Non-pigmented ciliary epithelial cell (primary cell): Measurements from ENCODE around the gene ZFYVE28.

Source experiments
- DNase-seq: peaks from one replicate; pipeline ENCODE4 v3.0.0-alpha.2; 2010; ENCODE audit warnings: low read depth

The ZFYVE28 gene

DNA sequence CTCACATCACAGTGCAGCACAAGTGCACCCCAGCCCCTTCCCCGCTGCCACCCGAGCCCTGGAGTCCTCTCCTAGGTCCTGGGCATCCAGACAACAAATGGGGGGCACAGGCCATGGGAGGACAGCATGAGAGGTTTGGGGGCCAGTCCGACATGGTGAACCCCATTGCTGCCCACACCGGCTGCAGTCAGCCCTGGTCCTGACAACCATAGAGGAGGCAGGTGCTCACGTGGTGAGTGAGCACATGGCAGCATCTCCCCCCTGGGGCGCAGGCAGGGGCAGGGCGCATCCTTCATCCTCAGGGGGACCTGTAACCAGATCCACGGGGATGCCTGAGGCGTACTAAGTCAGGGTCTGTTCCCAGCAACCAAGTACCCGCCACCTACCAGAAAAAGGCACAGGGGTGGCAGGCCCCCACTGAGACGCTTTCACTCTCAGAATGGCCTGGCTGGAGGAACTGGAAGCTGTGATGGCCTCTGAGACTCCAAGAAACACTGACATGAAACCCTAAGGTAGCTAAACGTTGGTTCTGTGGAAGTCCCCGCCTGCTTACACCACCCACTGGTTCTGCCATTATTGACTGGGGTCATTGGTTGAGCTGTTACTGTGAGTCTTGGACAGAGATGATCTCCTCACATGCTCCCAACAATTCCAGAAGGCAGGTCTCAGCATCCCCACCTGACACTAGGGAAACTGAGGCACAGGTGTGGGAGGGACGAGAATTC lies 6.5 kb downstream of the ZFYVE28 start:
- DNase-seq: no peak

DNA sequence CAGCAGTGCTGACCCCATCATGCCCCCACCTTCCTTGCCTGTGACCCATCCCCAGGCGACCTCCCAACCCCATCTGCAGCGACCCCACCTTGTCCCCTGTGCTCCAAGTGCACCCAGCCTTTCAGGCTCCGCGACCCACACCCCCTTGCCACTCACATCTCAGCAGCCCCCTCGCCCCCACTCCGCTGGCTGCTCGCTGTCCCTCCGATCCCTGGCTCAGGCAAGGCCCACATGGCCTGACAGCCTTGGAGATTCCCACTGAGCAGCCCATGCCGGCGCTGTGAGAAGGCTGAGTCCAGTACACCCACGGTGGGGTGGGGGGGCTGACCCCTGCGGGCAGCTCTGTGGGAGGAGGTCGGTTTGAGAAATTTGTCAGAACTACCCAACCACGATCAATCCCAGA lies 9.1 kb downstream of the ZFYVE28 start:
- DNase-seq: no peak

DNA sequence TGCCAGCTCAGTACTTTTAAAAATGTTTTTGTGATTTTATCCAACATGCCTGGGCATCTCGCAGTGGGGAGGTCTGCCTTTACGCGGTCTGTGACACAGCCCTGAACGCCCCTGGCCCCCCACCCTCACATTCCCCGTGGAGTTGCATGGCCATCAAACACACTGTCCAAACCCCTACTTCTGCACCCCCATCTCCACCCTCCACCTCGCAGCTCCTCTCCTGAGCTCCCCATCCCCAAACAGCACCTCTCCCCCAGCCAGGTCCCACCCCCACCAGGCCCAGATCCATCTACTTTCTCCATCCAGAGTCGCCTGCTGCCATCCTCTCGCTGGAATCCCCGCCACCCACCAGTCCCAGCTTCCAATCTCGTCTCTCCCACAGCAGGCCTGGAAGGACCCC lies 9.5 kb downstream of the ZFYVE28 start:
- no peak for DNase-seq

DNA sequence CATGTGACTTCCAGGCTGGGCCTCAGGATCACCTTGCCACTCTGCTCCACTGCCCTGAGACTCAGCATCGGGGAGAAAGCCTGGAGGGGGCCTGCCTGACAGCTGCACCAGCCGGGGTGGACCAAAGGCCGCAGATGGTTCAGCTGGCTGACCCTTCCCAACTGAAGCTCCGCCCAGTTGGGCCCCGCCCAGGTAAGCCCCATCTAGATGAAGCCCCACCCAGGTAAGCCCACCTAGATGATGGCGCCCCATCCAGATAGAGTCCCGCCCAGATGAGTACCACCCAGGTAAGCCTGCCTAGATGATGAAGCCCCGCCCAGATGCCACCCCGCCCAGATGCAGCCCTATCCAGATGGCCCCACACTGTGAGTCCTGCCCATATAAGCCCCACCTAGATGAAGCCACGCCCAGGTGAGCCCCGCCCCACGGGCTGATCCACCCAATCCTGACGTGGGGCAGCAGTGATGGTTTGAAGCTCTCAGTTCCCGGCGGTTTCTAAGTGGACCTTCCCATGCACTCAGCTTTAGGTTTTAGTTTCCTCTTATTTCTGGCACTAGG lies 10.0 kb downstream of the ZFYVE28 start:
- no peak for DNase-seq

DNA sequence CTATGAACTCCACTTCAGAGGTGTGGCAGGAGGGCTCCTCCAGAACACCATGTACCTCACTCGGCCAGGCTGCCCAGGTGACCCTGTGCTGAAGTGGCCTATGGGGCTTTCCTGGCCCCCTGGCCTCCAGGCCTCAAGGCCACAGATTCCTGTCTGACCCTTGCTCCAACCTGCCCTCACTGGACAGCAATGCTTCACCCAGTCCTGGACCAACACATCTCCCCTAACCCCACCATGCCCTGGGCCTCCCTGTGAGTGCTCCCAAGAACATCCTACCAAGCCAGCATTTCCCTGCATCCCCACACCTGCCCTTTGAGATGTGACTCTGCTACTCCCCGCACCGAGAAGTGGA lies 10.5 kb downstream of the ZFYVE28 start:
- no peak for DNase-seq

DNA sequence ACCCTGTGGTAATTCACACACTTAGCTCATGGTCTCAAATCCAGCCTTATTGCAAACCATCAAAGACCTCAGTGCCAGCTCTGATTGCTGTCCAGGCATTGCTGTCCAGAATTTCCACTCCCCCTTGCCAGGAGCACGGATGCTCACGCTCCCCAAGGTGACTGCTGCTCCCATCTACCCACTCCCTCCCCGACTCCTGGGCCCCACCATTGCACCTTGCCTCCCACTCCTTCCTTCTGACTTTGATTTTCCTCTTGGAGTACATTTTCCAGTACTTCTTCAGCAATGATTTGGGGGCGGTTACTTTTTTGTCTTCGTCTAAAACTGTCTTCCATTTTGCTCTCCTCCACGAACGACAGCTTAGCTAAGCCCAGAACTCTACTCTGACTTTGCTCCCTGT lies 11.5 kb downstream of the ZFYVE28 start:
- DNase-seq: no peak

DNA sequence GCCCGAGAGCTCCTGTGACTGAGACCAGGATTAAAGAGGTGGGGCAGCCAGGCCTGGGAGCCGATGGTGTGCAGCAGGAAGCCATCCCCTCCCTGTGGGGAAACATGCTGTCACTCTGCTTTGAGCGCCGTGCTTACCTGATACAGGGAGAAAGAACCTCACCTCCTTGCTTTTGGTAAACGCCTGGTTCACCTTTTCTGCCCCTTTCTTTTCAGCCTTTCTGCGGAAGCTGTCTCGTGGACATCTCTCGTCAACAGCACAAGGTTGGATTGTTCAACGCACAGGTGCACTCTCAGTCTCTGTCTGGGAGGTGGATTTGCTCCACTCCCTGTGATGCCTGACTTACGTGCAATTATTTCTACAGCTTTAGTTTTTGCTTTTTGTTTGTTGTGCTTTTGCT lies 12.0 kb downstream of the ZFYVE28 start:
- DNase-seq: no peak

DNA sequence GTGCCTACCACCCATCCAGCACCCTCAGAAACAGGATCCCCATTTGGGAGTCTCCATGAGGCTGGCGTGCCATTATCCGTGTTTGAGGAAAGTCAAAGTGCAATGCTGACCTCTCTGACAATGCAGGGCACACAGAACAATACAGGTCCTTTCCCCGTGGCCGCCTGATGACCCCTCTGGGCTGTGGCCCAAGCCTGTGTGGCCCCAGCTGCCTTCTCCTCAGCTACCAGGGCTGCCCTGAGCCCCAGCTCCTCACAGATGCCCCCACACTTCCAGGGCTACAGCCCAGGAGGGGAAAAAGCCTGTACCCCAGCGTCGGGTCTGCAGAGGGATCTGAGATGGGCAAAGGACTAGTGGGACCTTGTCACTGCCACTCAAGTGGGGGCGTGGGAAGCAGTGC lies 15.5 kb downstream of the ZFYVE28 start:
- no peak for DNase-seq

DNA sequence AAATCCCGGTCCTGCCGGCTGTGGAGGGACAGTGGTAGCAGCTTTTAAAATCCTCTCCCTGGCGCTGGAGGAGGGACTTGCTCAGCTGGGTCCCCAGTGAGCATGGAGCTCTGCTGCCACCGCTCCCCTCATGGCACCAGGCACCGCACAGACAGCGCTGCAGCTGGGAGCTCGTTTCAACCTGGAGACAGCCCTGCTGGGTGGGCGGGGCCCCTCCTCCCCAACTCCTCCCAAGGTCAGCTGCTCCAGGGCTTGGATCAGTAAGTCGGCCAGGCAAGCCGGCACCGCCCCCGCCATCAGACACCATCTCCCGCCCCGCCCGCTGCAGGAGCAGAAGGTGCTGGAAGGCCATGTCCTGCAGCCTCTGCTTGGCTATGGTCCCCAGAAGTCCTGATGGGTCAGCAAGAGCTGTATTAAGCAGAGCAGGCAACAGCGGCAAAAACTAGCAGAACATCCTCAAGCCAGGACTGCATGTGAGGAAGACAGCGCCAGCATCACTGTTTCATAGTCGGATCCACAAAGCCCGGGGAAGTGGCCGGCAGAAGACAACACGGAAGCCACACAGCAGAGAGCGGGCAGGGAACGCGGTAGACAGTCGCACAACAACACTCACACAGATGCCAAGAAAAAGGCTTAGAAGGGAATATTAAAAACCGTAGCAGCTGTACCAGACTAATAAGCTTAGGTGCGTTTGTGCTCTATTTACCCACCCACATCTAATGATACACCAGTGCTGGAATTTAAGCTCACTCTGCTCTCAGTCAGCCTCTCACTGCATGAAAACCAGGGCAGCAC lies 16.2 kb downstream of the ZFYVE28 start:
- no peak for DNase-seq

DNA sequence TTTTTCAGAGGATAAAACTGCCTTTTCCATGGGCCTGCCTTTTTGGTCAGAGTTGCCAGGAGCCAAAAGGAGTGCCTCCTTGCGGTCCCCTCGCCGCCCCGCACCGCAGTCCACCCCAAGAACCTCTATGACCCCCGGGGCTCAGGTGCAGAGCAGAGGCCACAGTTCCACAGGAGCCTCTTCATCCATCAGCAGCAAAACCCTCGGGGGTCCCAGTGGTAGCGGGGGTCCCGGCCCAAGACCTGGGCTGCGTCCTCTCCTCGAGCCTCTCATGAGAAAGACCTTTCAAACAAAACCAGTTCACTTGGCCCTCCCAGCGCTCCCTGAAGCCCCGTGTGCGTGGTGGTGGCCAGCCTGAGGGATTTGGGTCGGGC lies 16.8 kb downstream of the ZFYVE28 start:
- no peak for DNase-seq

DNA sequence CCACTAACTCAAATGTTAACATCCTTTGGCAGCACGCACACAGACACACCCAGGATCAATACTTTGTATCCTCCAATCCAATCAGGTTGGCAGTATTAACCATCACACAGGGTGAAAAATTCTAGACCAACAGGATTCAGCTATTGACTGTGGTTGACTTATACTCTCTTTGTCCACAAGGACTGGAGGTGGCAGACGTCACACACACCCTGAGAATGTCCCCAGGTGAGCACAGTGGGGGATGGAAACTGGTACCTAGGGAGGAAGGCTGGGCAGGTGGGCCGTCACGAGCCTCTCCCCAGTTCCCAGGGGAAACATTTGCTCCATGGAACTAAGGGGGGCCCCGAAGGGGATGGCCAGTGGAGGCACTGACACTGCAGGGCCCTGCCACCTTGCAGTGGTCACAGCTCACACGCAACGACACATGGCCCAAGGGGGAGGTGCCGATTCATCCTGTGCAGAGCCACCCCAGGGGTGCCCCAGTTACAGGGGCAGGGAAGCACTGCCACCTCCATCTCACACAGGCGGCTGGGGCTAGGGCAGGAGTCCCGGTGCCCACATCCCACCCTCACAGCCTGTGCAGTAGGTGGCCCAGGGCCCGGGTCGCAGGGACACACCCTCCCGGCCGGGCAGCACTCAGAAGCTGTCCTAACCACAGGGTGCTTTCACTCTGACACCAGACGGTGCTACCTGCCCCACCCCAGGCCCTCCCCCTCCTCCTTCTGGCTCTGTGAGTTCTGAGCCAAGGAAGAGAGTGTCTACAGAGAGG lies 17.4 kb downstream of the ZFYVE28 start:
- DNase-seq: no peak

DNA sequence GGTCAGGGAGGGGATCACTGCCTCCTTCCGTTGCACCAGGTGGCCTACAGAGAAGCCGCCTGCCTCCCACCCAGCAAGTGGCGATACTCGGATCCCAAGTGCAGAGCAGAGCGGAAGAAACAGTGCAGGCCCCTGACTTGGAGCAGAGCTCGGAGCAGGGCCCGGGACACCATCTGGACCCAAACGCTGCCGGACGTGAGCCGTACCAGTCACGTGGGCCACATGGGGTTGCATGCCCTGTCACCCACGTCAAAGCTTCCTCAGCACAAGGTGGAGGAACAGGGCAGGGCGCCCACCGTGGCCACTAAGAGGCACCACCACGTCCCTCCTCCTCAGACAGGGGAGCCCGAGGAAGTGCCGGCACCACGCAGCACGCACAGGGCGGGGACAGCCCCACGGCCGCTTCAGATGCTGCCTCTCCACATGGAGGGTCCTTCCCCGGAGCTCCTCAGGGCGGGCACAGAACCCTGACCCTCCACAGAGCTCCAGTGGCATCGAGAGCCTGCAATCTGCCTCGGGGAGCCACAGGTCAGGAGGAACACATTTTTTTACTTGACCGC lies 18.7 kb downstream of the ZFYVE28 start:
- DNase-seq: no peak

DNA sequence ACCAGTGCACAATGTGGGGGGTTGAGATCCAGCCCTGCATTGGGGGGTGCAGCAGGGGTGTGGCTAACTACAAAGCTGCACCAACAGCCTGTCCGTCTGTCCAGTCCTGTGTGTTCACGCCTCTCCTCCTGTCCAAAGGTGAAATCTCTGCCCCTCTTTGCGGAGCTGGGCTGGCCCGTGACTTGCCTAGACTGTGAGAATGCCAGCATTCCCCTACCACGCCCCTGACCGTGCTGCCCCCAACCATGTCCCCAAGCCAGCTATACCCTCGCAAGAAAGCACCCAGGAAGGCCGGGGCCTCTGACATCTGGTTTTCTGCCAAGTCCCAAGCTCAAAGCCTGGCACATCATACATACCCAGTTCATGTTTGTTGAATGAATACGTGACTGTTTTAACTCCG lies 19.2 kb downstream of the ZFYVE28 start:
- DNase-seq: no peak

DNA sequence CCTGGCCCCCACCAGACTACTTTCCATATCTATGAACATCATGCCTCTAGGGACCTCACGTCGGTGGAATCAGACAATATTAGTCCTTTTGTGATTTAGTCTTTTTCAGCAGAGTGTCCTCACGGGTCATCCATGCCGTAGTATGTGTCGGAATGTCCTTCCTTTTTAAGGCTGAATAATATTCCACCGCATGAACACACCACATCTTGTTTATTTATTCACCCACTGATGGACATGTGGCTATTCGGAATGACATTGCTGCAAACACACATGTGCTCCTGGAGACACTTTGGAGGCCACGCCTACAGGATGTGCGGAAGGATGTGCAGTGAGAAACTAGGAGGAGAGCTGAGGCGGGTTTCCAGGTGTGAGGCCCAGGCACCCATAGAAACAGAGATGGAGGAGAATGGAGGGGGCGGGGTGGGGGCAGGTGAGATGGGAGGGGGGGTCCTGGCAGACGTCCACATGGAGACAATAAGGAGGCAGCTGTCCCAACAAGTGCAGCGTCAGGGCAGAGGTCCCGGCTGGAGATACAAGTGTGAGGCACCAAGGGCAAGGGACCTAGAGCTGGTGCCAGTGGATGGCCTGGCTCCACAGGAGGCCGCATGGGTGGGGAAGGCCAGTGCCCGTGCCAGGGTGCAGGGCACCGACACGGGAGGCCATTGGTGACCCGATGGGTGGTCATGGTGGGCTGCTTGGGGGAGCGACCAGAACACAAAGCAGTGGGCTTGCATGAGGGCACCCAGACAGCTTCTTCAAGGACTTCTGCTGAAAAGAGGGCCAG lies 20.7 kb downstream of the ZFYVE28 start:
- no peak for DNase-seq

DNA sequence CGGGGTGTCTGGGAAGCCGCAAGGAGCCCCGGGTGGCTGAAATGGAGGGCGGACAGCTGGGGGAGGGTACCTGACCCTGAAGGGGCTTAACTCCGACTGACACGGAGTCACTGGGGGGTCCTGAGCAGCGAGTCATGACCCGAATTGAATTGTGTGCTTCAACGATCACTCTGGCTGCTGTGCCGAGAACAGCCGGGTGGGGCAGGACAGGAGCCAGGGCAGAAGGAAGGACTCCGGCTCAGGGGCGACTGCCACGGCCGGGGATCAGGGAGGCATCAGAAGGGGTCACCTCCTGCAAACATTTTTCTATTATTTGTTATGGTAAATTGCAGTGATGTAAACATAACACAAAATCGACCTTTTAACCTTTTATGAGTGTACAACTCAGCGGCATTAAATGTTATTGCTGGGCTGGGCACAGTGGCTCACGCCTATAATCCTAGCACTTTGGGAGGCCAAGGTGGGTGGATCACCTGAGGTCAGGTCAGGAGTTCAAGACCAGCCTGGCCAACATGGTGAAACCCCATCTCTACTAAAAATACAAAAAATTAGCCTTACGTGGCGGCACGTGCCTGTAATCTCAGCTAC lies 21.6 kb downstream of the ZFYVE28 start:
- DNase-seq: no peak

DNA sequence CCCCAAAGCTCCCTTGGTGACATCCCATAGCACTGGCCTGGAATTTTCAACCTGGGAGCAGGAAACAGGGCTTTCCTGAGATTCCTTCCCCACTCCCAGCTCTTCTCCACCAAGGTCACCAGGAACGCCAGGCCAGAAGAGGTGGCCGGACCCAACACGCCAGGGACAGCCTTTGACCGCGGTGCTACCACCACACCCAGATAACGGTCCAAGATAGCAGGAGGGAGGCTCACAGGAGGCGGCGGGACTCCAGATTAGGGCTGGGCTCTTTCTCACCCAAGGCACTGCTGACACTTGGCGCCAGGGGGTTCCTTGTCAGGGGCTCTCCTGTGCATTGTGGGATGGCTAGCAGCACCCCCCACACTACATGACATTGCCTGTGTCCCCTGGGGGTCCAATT lies 22.9 kb downstream of the ZFYVE28 start:
- no peak for DNase-seq

DNA sequence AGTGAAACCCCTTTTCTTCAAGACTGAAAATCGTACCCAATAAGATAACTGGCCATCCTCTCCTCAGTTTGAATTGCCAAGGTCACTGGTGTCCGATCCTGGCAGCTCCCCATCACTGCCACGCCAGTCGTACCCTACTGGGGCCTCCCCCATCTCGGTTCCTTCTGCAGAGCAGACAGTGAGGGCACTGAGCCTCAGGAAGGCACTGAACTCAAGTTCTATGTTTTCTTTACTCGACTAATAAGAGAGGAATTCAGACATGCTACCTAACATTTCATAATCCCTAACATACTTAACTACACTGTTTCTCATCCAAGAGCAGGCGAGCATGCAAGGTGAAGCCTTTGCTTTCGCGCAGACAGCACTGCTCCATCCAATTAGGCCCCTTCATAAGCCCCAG lies 23.4 kb downstream of the ZFYVE28 start:
- DNase-seq: no peak

DNA sequence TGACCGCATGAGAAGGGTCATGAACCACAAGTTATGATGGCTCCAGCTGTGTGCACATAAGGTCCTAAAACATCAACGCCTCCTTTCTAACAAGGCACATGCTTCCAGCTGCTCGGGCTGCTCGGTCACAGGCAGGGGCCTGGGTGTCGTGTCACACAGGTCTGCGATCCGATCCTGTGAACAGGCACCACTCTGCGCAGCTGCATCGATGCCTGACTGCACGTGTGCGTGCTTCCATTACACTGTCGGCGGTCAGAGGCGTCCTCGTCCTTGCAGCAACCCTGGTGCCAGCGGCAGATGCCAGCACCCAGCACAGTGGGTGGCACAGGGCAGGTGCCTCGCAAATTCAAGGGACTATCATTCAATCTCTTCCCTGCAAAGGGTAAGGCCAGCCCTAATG lies 23.9 kb downstream of the ZFYVE28 start:
- DNase-seq: no peak

DNA sequence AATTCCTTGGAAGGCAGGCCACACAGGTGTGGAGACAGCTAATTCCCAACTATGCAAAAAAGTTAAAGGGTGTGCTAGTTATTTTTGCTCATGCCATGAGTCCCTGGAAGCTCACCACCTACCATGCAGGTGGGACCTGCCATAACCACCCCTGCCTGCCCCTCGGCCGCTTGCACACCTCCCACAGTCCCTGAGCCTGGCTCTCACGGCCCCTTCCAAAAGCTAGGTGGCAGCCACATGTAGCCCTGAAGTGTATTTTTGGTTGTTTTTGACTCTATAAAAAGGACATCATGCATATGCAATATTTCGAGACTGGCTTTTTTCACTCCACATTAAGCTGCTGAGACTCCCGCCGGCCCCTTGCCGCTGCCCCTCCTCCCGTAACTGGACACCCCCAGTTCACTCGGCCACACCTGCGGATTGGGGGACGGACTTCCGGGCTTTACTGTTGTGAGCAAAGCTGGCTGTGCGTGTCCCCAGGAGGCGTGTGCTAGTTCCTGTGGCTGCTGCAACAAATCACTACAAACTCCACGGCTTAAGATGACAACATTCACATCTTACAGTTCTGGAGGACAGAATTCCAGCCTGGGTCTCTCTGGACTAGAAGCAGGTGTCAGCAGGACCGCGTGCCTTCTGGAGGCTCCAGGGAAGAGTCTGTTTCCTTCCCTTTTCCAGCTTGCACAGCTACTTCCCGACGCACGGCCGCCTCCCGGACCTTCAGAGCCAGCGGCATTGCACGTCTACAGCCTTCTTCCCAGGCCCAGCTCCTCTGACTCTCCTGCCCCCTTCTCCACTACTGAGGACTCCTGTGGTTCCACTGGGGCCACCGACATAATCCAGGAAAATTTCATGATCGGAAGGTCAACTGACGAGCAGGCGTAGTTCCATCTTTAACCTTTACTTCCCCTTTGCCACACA lies 24.8 kb downstream of the ZFYVE28 start:
- no peak for DNase-seq

DNA sequence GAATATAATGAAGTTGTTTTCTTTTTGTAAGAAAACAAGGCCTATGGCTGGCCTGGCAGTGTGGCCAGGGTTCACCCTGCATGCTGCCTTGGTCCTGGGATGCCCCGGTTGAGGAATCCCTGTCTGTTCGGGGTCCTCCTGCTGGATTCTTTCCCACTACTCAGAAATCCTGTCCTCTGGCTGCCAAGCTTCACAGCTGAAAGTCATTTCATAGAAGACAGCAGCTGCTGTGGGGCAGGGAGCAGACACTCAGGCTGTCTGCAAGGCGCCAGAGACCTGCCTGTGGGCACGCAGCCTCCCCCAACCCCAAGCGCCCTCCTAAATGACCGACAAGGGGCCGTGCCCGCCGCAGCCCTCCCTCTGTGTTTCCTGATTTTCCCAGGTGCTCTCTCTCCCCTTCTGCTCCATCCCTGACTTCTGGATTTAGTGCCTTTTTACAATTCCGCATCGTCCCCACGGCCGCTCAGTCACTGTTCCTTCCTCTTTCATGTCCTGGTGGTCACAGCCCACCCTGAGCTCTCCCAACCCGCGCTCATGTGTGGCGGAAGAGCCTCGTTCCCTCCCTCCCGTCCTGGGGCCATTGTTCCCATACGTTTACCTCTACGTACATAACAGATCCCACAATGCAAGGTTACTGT lies 27.5 kb downstream of the ZFYVE28 start:
- no peak for DNase-seq
